GM12892 (cell line): ENCODE measurements around the gene PSAPL1.

Experiments used
- DNase-seq: peaks from one replicate; pipeline ENCODE4 v3.0.0; 2011; ENCODE audit not compliant: insufficient read length
- FAIRE-seq: peaks from 2 replicates; lab custom pipeline; 2011; peaks lifted over from hg19 to GRCh38; lab: Jason Lieb, UNC
- POLR2A ChIP-seq: IDR thresholded peaks from 2 replicates; pipeline ENCODE4 v1.6.1; 2011; ENCODE audit warnings: low read depth, low read length, control low read depth
- POLR2AphosphoS5 ChIP-seq: IDR thresholded peaks from 2 replicates; pipeline ENCODE4 v1.6.1; 2011; ENCODE audit warnings: low read depth, low read length, control low read depth
- TAF1 ChIP-seq: IDR thresholded peaks from 2 replicates; pipeline ENCODE4 v1.6.1; 2011; ENCODE audit warnings: low read depth, mild to moderate bottlenecking, control low read depth, low read length, borderline replicate concordance

The PSAPL1 gene

GRCh38 chr4:7398104-7398423 lies 36.7 kb downstream of the PSAPL1 start:
- FAIRE-seq = no peak
- DNase-seq = no peak
- TF ChIP-seq POLR2A (no peak), POLR2AphosphoS5 (no peak), TAF1 (no peak)

- no peak for FAIRE-seq
- TF ChIP-seq POLR2A (no peak), POLR2AphosphoS5 (no peak), TAF1 (no peak)
- no peak for DNase-seq
Observed at GRCh38 chr4:7397206-7398103, 37.3 kb downstream of the PSAPL1 start.

GRCh38 chr4:7396186-7396910 lies 38.4 kb downstream of the PSAPL1 start:
- DNase-seq (no peak), FAIRE-seq (no peak)
- TF ChIP-seq TAF1 (no peak), POLR2A (no peak), POLR2AphosphoS5 (no peak)

- DNase-seq = no peak
Observed at GRCh38 chr4:7395645-7396044, 39.1 kb downstream of the PSAPL1 start.

GRCh38 chr4:7394681-7395451 lies 39.9 kb downstream of the PSAPL1 start:
- TF ChIP-seq TAF1 (no peak), POLR2AphosphoS5 (no peak), POLR2A (no peak)
- FAIRE-seq (no peak), DNase-seq (no peak)

More at GRCh38 chr4:7395645-7396044, 39.1 kb downstream of the PSAPL1 start:
- FAIRE-seq = no peak
- TF ChIP-seq POLR2A (no peak), POLR2AphosphoS5 (no peak)

GRCh38 chr4:7393601-7394575 lies 40.8 kb downstream of the PSAPL1 start:
- DNase-seq (no peak), FAIRE-seq (no peak)
- TF ChIP-seq TAF1 (no peak), POLR2A (no peak), POLR2AphosphoS5 (no peak)

GRCh38 chr4:7392438-7393421 lies 42.0 kb downstream of the PSAPL1 start:
- no peak for DNase-seq
- FAIRE-seq = no peak
- TF ChIP-seq TAF1 = no peak
- TF ChIP-seq POLR2AphosphoS5 = no peak
- no peak for TF ChIP-seq POLR2A

- DNase-seq = no peak
- no peak for FAIRE-seq
- TF ChIP-seq TAF1 (no peak), POLR2AphosphoS5 (no peak), POLR2A (no peak)
Observed at GRCh38 chr4:7391637-7392437, 42.9 kb downstream of the PSAPL1 start.

- TF ChIP-seq POLR2A (no peak), TAF1 (no peak), POLR2AphosphoS5 (no peak)
- FAIRE-seq = no peak
- DNase-seq = no peak
Observed at GRCh38 chr4:7390906-7391636, 43.7 kb downstream of the PSAPL1 start.
